Stimulated activated CD8-positive, alpha-beta memory T cell treated with anti-CD3 and anti-CD28 coated beads, Interleukin-15, amount 100 ng/mL, for 1 hour (primary cell): ENCODE data around the gene MYO10.
"Not testable (repeated sequence)": the region's sequence is repeated elsewhere in the genome, so short reads cannot be mapped to it uniquely, and the experiment has no call there.

ENCODE experiments used
- DNase-seq: peaks from one replicate; pipeline ENCODE4 v3.0.0-alpha.2; 2020; ENCODE audit warnings: low read depth

MYO10 gene

DNA sequence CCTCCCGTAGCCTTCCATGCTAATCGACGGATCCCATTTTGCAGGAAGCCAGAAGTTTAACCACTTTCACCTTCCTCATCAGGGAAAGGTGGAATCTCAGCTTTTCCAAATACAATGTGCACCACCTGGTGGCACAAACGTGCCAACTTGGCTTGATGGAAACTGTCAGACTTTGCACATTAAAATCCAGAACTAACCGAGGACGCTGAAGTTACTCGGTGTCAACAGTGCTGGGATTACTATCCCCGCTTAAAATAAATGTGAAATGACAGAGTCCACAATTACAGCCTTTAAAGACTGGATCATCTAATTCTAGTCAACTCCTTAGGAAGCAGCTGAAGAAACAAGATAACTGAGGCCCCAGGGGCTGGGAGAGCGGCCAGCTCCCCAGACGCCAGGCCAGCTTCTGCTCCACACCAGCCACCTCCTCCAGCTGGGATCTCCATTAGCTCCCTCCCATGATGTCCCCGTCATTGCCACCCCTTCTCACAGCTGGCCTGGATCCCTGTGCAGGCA is 269.1 kb downstream of the MYO10 start:
- DNase-seq = no peak

DNA sequence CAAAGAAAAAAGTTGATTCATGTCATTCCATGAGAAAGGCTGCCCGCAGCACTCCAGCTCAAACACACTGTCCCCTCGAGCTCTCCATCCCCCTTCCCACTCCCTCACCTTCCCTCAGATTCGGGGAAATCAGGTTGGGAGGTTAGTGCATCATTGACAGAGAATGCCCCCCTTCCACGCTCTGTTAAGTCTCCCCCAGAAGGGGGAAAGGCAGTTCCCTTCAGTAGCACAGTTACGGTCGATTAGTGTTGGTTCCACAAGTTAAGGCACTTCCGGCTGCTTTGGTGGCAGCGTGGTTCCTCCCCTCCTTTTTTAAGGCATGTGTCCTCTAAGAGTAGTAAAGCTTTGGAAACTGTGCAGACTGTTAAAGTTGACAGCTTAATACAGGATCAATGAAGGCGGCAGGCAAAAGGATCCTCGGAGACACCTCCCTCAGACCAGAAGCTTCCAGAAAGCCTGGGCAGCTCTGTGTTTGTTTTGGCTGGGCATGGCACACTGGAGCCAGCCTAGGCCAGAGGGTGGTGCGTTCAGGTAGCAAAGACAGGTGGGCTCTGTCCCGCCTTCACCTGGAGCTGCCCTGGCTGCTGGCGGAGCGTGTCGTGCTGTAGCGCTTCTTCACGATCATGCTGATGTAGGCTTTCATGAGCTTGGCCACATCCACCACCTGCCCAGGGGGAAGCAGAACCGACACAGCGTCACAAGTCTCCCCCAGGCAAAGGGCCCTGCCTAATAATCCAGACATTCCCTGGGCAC is 269.8 kb downstream of the MYO10 start:
- DNase-seq = no peak

DNA sequence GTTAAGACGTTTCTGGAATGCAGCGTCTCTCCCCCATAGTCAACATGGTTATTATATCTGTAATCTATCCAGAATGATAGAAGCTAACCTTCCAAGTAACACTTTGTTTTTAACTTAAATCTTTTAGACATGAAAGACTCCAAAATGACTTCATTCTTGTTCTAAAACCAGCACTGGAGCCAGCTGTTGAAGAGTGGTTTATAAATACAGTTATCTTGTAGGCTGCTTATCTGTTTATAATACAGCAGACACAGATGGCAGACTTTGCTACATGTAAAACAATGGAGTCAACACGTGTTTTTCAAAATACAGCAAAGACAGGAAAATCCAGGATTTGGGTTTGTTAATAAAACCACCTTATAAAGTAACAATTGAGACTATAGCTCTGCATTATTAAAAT is 270.5 kb downstream of the MYO10 start:
- DNase-seq = no peak

DNA sequence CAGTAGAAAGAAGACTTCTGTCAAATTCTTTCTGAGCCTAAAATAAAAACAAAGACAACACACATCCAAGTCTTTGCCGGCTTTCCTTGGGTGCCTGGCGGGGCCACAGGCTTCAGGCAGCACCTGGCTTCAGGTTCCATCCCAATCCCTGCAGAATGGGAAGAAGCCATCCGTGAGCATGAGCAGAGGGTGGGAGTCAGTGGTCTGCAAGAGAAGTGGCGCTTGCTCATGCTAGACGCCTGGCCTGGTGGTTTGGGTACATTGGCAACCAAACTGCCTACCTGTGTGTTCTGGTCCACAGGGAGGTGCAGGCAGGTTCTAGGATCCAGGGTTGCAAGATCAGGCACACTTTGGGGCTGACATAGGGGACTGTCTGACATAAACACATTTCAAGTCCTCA is 271.7 kb downstream of the MYO10 start:
- DNase-seq = no peak

DNA sequence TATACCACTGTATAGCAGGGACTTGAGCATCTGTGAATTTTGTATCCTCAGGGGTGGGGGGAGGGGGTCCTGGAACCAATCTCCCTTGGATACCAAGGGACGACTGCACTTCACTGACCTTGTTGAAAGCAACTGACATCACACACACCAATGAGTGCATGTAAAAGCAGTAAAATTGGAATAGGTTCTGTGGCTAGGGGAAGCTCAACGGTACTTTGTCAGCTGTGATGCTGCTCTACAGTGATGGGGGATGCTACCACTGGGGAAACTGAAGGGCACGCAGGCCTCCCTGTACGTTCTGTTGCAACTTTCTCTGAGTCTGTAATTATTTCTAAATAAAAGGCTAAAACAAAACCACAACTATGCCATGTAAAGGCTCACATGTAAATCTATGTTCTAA is 272.2 kb downstream of the MYO10 start:
- DNase-seq = no peak

DNA sequence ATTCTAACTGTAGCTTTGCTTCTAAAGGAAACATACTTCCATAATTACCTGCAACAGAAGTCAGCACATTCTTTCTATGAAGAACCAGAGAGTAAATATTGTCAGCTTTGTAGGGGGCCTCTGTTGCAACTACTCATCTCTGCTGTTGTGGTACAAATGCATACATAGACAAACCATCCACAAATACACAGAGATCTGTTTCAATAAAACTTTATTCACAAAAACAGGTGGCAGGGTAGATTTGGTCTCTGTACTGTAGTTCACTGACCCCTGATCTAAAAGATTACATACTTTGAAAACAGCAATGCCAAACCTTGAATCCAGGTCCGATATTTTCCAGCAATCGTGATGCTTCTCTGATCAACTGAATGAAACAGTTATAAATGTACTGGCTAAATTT is 274.4 kb downstream of the MYO10 start:
- no peak for DNase-seq

DNA sequence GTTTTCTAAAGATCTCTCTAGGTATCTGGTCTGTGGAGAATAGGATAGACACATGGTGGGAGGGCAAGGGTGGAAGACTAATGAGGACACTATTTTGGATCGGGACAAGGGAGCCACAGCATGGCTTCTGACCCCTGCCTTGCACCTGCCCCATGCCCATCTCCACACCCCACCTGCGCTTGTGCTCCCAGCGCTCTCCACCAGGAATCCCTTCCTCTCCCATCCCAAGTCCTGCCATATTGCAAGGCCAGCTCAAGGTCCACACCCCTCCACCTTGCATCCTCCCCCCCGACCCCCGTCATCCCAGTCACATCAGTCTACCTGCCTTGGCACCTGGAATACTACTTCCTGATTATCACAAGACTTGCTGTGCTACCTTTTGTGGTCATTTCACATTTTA is 275.1 kb downstream of the MYO10 start:
- DNase-seq = no peak

DNA sequence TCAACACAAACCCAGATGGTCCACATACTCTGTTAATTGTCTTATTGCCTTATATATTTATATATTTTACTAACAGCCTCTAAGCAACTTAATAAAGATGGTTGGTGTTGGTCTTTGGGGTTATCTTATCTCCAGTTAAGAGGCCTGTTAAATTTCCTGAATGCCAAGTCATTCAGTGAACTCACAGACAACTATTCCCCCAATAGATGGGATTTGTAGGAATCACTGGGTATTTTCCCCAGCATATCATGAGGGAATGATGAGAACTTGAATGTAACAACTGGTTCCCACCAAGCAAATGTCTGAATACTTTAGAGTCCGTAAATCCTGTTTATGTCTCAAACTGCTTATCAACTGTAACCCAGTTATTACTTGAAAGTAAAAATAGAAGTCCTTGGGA is 276.6 kb downstream of the MYO10 start:
- no peak for DNase-seq

DNA sequence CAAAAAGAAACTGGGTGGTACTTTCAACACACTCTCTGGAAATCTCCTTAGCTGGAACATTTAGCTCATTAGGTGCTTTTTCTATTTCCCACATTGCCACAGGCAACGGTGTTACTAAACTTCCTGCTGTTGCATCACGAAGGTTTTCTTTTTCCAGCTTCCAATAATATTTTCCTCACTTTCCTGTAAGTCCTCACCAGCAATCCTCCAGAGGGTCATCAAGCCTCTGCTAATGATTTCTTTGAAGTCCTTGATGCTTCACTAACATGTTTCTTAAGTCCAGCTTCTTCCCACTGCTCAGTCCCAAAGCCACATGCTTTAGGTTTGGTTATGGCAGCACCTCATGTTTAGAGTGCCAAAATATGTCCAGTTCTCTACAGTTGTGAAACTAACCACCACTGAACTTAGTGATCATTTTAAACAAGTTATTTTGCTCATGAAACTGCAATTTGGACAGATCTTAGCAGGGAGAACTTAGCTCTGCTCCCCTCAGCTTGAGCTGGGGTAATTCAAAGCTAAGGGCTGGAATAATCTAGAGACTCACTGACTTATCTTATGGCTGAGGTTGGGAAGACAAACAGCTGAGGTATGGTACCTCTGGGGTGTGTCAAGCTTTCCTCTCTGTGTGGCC is 279.4 kb downstream of the MYO10 start:
- DNase-seq = no peak

DNA sequence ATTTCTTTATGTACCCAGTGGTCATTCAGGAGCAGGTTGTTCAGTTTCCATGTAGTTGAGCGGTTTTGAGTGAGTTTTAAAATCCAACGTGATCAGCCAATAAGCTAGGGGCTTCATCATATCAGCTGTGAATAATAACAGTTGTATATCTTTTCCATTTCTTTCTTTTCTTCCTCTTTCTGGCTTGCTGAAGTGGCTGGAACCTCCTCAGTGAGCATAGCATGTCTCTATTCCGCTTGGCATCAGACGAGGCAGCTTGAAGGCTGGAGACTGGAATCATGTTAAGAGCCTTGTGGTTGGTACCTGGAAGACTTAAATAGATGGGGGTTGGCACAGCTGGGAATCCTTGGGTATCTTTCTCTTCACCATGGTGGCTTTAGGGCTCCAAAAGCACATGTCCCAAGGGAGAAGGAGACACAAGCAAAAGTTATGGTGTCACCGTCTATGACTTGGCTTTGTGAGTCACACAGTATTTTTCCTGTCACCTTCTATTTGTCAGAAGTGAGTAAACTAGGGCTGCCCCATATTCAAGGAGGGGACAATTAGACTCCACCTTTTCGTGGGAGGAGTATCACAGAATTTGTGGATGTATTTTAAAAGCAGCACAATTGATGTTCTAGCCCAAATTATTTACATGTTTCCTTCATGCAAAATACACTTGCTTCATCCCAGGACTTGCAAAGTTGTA is 281.3 kb downstream of the MYO10 start:
- no peak for DNase-seq

DNA sequence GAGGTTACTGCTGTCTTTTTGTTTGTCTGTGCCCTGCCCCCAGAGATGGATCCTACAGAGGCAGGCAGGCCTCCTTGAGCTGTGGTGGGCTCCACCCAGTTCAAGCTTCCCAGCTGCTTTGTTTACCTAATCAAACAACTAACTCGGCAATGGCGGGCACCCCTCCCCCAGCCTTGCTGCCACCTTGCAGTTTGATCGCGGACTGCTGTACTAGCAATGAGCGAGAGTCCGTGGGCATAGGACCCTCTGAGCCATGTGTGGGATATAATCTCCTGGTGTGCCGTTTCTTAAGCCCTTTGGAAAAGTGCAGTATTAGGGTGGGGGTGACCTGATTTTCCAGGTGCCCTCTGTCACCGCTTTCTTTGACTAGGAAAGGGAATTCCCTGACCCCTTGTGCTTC is 287.3 kb downstream of the MYO10 start:
- DNase-seq = not testable (repeated sequence)

DNA sequence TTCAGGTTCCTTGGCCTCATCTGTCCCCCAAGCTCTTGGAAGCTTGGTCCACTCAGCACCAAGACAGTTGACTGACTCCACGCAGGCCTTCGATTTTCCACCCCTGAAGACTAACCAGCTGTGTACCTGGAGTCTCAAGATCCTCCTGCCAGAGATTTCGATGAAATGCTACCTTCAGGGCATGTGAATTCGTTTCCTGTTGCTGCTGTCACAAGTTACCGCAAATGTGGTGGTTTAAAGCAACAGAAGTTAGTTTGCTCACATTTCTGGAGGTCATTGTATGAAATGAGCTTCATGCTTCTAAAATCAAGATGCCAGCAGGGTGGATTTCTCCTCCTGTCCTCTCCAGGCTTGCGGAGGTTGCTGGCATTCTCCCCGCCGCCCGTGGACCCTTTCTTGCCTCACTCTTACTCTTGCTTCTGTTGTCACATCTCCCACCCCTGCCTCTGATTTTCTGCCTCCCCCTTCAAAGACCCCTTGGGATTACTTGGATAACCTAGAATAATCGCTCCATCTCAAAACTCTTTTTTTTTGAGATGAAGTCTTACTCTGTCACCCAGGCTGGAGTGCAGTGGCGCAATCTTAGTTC is 291.7 kb downstream of the MYO10 start:
- DNase-seq = no peak

DNA sequence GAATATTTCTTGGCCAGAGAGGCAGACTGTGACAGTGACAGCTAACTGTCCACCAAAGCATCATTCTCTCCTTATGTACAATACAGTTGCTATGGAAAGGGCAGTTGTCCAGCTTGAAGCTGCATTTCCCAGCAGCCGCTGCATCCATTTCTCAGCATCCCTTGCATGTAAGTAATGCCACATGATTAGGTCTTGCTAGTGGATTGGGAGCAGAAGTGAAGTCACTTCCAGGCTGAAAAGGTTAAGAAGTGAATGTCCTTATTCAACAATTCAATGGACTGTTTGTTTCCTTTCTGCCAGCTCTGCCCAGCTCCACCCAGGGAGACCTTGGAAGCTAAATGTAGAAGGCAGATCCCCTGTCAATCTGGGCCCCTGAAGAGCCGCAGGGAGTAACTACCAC is 293.2 kb downstream of the MYO10 start:
- no peak for DNase-seq

DNA sequence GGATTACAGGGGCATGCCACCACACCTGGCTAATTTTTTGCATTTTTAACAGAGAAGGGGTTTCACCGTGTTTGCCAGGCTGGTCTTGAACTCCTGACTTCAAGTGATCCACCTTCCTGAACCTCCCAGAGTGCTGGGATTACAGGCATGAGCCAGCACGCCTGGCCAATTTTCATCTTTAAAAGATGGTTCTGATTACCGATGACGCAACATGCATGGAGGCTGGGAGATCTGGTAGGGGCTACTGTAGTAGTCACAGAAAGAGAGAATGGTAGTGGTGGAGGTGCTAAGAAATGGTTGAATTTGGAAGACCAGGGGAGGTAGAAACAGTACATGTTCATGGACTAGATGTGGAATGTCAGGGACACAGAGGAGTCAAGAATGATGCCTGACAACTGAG is 296.9 kb downstream of the MYO10 start:
- no peak for DNase-seq

DNA sequence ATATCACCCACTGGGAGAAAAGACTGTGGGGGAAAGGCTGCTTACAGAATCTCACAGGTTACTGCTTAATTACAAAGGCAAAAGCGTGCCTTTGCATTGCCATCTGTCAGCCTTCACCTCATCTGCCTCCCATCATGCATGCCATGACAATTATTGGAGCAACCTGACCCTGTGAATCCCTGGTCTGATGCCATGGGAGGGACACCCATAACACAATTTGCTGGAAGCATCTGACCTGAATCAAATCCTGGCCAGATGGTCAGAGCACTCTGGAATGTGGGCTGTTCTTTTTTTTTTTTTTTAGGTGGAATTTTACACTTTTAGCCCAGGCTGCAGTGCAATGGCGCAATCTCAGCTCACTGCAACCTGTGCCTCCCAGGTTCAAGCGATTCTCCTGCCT is 307.7 kb downstream of the MYO10 start:
- no peak for DNase-seq

DNA sequence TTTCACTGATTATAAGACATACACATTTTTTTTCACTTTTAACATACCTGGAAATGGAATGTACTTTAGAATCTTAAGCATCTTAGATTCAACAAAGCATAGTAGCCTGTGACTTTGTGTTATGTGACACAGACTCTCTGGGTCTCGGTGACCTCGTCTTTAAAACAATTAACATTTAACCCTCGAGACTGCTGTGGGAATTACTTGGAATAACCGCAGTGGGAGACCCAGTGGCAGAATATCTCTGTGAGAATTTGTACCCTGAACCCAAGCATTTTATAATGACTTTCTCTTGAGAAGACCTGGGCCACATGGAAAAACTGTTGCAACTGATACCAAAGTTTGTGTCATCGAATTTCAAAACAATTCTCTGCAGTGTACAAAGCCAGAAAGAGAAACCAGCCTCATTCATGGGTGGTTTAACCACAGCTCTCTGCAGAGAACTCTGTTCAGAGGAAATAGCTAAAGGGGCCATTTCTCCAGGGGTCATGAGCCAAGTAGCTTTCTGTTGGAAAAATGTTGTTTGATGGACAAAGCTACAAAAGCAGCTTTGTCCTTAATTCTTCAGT is 309.3 kb downstream of the MYO10 start:
- DNase-seq = no peak

DNA sequence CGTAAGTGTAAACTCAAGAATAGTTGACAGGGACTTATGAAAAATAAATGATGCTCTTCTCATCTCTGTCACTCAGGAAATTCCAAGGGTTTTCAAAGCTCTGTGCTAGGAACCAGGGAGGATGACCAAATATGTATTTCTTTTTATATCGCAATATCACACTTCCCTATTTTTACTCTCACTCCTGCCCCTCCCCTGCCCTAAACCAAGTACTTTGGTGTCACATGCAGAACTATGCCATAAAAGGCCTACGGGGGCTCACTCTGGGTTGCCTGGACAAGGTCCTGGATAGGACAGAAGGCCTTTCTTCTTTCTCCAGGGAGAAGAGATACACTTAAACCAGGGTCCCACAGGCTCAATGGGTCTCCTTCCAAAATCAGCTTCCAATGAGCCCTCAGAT is 311.0 kb downstream of the MYO10 start:
- no peak for DNase-seq

DNA sequence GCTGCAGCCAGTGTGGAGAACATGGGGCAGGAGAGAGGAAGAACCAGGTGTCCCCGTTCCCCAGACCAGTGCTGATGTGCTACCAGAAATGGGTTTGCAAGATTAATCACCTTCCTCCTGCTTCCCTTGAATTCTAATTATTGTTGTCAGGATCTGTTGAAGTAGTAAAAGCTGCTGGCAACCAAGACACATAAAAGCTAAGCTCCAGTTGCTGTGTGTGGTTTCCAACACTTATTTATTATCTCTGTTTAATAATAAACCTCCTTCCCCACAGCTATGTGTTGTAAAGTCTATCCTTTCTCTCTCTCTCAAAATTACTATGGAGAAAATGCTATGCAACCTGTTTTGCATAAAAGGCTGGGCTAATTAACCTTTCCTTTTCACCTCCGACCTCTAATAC is 317.0 kb downstream of the MYO10 start:
- DNase-seq = no peak

DNA sequence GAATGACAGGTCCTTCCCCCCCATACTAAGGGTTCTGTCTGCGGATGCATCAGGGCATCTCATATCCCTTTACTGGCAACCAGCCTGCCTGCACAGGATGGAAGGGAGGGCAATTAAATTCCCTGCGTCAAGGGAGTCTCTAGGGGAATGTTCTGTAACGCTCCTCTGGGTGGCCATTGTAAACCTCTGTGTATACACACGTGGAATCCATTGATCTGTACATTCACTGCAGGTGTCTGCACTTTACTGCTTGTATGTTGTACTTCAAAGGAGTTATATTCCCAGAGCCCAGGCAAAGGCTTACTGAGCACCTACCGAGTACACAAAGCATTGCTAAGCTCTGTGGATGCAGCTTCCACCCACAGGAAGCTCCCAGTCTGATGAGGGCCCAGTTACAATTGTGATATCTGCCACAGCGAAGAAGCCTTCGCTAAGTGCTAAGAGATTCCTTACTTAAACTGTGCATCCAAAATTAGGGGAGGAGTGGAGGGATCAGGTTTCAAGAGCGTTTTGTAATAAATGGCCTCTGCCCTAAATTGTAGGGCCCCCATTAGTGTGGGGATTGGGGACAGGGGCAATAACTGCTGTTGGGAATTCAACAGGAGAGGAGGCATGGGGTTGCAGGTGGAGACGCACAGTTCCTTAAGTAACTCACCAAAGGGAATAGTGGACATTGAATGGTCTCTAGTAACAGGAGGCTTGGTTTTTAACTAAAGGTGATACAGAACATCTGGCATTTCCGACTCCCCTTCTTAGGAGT is 317.8 kb downstream of the MYO10 start:
- DNase-seq = no peak

DNA sequence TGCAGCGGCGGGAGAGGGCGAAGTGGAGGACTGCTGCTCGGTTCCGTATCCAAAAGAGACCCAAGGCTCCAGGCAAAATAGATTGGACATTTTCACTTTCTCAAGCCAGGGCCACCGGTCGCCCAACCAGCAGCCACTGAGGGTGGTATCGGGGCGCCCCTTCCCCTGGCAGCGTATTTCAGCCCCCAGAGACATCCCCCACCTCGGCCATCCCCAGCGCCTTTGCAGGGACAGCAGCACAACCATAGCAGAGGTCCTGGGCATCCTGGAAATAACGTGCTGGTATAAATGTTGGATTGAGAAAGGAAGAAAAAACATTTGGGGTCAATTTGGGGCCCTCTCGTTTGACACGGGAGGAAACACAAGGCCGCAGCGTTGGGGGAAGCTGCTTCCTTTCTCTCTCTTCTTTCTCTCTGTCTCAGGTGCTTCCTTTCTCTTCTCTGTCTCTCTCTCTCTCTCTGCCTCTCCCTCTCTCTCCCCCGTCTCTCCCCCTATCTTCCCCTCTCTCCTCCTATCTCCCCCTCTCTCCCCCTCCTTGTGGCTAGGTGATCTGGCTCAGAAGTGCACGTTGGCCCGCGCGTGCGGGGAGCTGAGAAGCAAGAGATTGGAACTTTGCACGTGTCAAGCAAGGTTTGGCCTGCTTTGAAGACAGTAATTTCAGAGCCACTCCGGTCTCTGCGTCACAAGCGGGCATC is 318.7 kb downstream of the MYO10 start:
- DNase-seq = no peak
